A549 (cell line): Measurements from ENCODE around the gene CISH. TPM values are rescaled to one million over a fixed set of nuclear protein-coding genes. Genes with fewer than 3 reads are reported as not detected.

Source experiments
- ATAC-seq, 2 experiments: fragments of 200-7000 bp in 1 of 2; fragments of >200 bp in 1 of 2; cut with Nextera tagmentation in 1 of 2; cut with Tn5 transposase in 1 of 2; 3 replicates each; pipeline versions ENCODE4 v1.8.0 to v1.9.1; 2018 to 2020; ENCODE audit warnings: mild to moderate bottlenecking in 1 of 2, moderate library complexity in 1 of 2
- CTCF ChIA-PET: fragments of 300-600 bp; sonication (Branson Sonifier 250); formaldehyde crosslinking; extraction: SDS; loops from one replicate; lab custom pipeline; 2021; ENCODE audit warnings: antibody characterized with exemption, inconsistent platforms; lab: Yijun Ruan, JAX
- POLR2A ChIA-PET: fragments of 350-600 bp; formaldehyde crosslinking; extraction: SDS; loops from one replicate; lab custom pipeline; 2021; ENCODE audit warnings: antibody characterized with exemption, inconsistent platforms; lab: Yijun Ruan, JAX
- DNase-seq, 2 experiments: peaks; one replicate each; pipeline versions ENCODE4 v3.0.0 to v3.0.0-alpha.2; 2011 to 2016; ENCODE audit warnings: low read depth in 1 of 2, low spot score in 1 of 2
- FAIRE-seq: peaks from 2 replicates; lab custom pipeline; 2011; peaks lifted over from hg19 to GRCh38; lab: Jason Lieb, UNC
- H3K27ac ChIP-seq, 2 experiments: fragments of >200 bp; sonication (Bioruptor Twin); formaldehyde crosslinking; 3 replicates each; pipeline ENCODE4 v1.5.1; 2016 to 2017
- H3K4me1 ChIP-seq: fragments of >200 bp; sonication (Bioruptor Twin); formaldehyde crosslinking; 3 replicates; pipeline ENCODE4 v1.6.1; 2016
- H3K4me2 ChIP-seq: fragments of >200 bp; sonication (Bioruptor Twin); formaldehyde crosslinking; 3 replicates; pipeline ENCODE4 v1.6.1; 2016
- H3K4me3 ChIP-seq: fragments of >200 bp; sonication (Bioruptor Twin); formaldehyde crosslinking; 3 replicates; pipeline ENCODE4 v1.5.1; 2016
- H3K9me3 ChIP-seq: fragments of >200 bp; sonication (Bioruptor Twin); formaldehyde crosslinking; 3 replicates; pipeline ENCODE4 v1.6.1; 2016
- BCL3 ChIP-seq: fragments of >200 bp; sonication (Bioruptor Twin); formaldehyde crosslinking; IDR thresholded peaks from 3 replicates; pipeline ENCODE4 v1.6.1; 2016
- CBX8 ChIP-seq: fragments of 200-600 bp; sonication (generic); IDR thresholded peaks from 2 replicates; pipeline ENCODE4 v1.6.1; 2016
- CHD2 ChIP-seq: fragments of 150-350 bp; IDR thresholded peaks from 2 replicates; pipeline ENCODE4 v1.6.1; 2014; ENCODE audit warnings: low read length; ENCODE audit not compliant: partially characterized antibody
- CTCF ChIP-seq: fragments of >200 bp; sonication (Bioruptor Twin); formaldehyde crosslinking; IDR thresholded peaks from 3 replicates; pipeline ENCODE4 v1.5.1; 2016
- EHMT2 ChIP-seq: fragments of 200-600 bp; sonication (generic); IDR thresholded peaks from 2 replicates; pipeline ENCODE4 v1.6.1; 2016; ENCODE audit warnings: antibody characterized with exemption, low read depth, mild to moderate bottlenecking, moderate library complexity
- HEYL ChIP-seq: fragments of 250-450 bp; sonication (Bioruptor Pico); IDR thresholded peaks from 2 replicates; pipeline ENCODE4 v1.8.0; 2021; ENCODE audit warnings: mild to moderate bottlenecking, moderate library complexity
- HMGXB4 ChIP-seq: fragments of 250-450 bp; sonication (Bioruptor Pico); IDR thresholded peaks from 2 replicates; pipeline ENCODE4 v1.5.0; 2021; ENCODE audit warnings: mild to moderate bottlenecking, moderate library complexity, borderline replicate concordance
- HOXA7 ChIP-seq: fragments of 250-450 bp; sonication (Bioruptor Pico); IDR thresholded peaks from 2 replicates; pipeline ENCODE4 v1.5.0; 2020; ENCODE audit warnings: mild to moderate bottlenecking, moderate library complexity
- JUN ChIP-seq, 2 experiments: fragments of >200 bp; sonication (Bioruptor Twin); formaldehyde crosslinking; IDR thresholded peaks; 2 replicates in 1 of 2; 3 replicates in 1 of 2; pipeline ENCODE4 v1.6.1; 2016 to 2017
- KDM1A ChIP-seq: fragments of 200-600 bp; sonication (generic); IDR thresholded peaks from 2 replicates; pipeline ENCODE4 v1.6.1; 2016; ENCODE audit warnings: low read depth, mild to moderate bottlenecking
- KDM5A ChIP-seq: fragments of 200-600 bp; sonication (generic); IDR thresholded peaks from 2 replicates; pipeline ENCODE4 v1.6.1; 2016; ENCODE audit warnings: antibody characterized with exemption, mild to moderate bottlenecking
- NPAS2 ChIP-seq: fragments of 250-450 bp; sonication (Bioruptor Pico); IDR thresholded peaks from 2 replicates; pipeline ENCODE4 v1.8.0; 2022; ENCODE audit warnings: mild to moderate bottlenecking, moderate library complexity, borderline replicate concordance
- PBX3 ChIP-seq: IDR thresholded peaks from 2 replicates; pipeline ENCODE4 v1.6.1; 2012
- PHF8 ChIP-seq: fragments of 200-600 bp; sonication (generic); IDR thresholded peaks from 2 replicates; pipeline ENCODE4 v1.6.1; 2016; ENCODE audit warnings: low read depth, mild to moderate bottlenecking, antibody characterized with exemption, moderate library complexity, borderline replicate concordance
- POLR2AphosphoS2 ChIP-seq: conservative IDR thresholded peaks from 2 replicates; pipeline ENCODE4 v1.6.1; 2012; ENCODE audit warnings: low read length, improper control_type of control experiment, inconsistent platforms
- RNF2 ChIP-seq: fragments of 200-600 bp; sonication (generic); IDR thresholded peaks from 2 replicates; pipeline ENCODE4 v1.6.1; 2016; ENCODE audit warnings: low read depth, mild to moderate bottlenecking, antibody characterized with exemption, moderate library complexity, borderline replicate concordance
- ZSCAN20 ChIP-seq: fragments of 250-450 bp; sonication (Bioruptor Pico); IDR thresholded peaks from 2 replicates; pipeline ENCODE4 v1.8.0; 2022; ENCODE audit warnings: mild to moderate bottlenecking, moderate library complexity
- WGBS: methylation state at CpG from one replicate; pipeline ENCODE4 v1.1.6; 2017; ENCODE audit errors: missing lambda C conversion rate; 5-methylcytosine and 5-hydroxymethylcytosine counted together
- polyA plus RNA-seq, 4 experiments: library from polyadenylated mRNA; depleted of rRNA in 3 of 4; stranded (reverse); fragments of >200 nt; fragmentation: RNase III in 1 of 4; extraction: RNeasy Plus Mini Kit Qiagen cat#74134 plus additional on column Dnase treatment in 1 of 4; gene quantifications; 2 replicates in 3 of 4; 3 replicates in 1 of 4; pipeline ENCODE4 v1.2.3, GENCODE V29; 2011 to 2017
- TF ChIP-seq, protein P1 (sequence below): fragments of 150-350 bp; IDR thresholded peaks from 2 replicates; pipeline ENCODE4 v1.6.1; 2014; ENCODE audit warnings: low read depth, mild to moderate bottlenecking, low read length
- TF ChIP-seq, protein P2 (sequence below): fragments of 200-600 bp; sonication (generic); IDR thresholded peaks from 2 replicates; pipeline ENCODE4 v1.6.1; 2016; ENCODE audit warnings: antibody characterized with exemption, mild to moderate bottlenecking, moderate library complexity
- TF ChIP-seq, protein P3 (sequence below): IDR thresholded peaks from 2 replicates; pipeline ENCODE4 v1.6.1; 2012
- TF ChIP-seq, protein P4 (sequence below): fragments of 250-450 bp; sonication (Bioruptor Pico); IDR thresholded peaks from 2 replicates; pipeline ENCODE4 v1.5.0; 2020; ENCODE audit warnings: low read depth, mild to moderate bottlenecking, moderate library complexity

Gene CISH
- polyA plus RNA-seq, 2 of the 4 experiments (the other 2 are of a cell fraction): 0.43 to 0.68 TPM

- TF ChIP-seq, protein P1, sequence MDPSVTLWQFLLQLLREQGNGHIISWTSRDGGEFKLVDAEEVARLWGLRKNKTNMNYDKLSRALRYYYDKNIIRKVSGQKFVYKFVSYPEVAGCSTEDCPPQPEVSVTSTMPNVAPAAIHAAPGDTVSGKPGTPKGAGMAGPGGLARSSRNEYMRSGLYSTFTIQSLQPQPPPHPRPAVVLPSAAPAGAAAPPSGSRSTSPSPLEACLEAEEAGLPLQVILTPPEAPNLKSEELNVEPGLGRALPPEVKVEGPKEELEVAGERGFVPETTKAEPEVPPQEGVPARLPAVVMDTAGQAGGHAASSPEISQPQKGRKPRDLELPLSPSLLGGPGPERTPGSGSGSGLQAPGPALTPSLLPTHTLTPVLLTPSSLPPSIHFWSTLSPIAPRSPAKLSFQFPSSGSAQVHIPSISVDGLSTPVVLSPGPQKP: no peak
- no peak for TF ChIP-seq KDM1A
These were observed 27.2 kb downstream of the CISH start (continued) for GRCh38 chr3:50584391-50584790.

GRCh38 chr3:50583897-50584296 lies 27.7 kb downstream of the CISH start:
- TF ChIP-seq CTCF: no peak
- no peak for TF ChIP-seq HEYL (CRISPR knock-in tag)
- TF ChIP-seq HOXA7 (CRISPR knock-in tag): no peak
- TF ChIP-seq, protein P2, sequence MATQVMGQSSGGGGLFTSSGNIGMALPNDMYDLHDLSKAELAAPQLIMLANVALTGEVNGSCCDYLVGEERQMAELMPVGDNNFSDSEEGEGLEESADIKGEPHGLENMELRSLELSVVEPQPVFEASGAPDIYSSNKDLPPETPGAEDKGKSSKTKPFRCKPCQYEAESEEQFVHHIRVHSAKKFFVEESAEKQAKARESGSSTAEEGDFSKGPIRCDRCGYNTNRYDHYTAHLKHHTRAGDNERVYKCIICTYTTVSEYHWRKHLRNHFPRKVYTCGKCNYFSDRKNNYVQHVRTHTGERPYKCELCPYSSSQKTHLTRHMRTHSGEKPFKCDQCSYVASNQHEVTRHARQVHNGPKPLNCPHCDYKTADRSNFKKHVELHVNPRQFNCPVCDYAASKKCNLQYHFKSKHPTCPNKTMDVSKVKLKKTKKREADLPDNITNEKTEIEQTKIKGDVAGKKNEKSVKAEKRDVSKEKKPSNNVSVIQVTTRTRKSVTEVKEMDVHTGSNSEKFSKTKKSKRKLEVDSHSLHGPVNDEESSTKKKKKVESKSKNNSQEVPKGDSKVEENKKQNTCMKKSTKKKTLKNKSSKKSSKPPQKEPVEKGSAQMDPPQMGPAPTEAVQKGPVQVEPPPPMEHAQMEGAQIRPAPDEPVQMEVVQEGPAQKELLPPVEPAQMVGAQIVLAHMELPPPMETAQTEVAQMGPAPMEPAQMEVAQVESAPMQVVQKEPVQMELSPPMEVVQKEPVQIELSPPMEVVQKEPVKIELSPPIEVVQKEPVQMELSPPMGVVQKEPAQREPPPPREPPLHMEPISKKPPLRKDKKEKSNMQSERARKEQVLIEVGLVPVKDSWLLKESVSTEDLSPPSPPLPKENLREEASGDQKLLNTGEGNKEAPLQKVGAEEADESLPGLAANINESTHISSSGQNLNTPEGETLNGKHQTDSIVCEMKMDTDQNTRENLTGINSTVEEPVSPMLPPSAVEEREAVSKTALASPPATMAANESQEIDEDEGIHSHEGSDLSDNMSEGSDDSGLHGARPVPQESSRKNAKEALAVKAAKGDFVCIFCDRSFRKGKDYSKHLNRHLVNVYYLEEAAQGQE: no peak
- TF ChIP-seq EHMT2: no peak
- TF ChIP-seq KDM5A: no peak
- TF ChIP-seq POLR2AphosphoS2: no peak
- TF ChIP-seq, protein P3, sequence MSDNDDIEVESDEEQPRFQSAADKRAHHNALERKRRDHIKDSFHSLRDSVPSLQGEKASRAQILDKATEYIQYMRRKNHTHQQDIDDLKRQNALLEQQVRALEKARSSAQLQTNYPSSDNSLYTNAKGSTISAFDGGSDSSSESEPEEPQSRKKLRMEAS: no peak
- no peak for TF ChIP-seq CHD2
- no peak for TF ChIP-seq PBX3
- TF ChIP-seq KDM1A: no peak
- TF ChIP-seq, protein P4, sequence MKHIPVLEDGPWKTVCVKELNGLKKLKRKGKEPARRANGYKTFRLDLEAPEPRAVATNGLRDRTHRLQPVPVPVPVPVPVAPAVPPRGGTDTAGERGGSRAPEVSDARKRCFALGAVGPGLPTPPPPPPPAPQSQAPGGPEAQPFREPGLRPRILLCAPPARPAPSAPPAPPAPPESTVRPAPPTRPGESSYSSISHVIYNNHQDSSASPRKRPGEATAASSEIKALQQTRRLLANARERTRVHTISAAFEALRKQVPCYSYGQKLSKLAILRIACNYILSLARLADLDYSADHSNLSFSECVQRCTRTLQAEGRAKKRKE (CRISPR knock-in tag): no peak
- no peak for TF ChIP-seq ZSCAN20 (CRISPR knock-in tag)
- TF ChIP-seq CBX8: no peak
- TF ChIP-seq HMGXB4 (CRISPR knock-in tag): no peak
- TF ChIP-seq RNF2: no peak
- TF ChIP-seq PHF8: no peak
- no peak for TF ChIP-seq BCL3
- TF ChIP-seq JUN (IDR thresholded peaks at IDR 0.05): no peak
- no peak for TF ChIP-seq NPAS2 (CRISPR knock-in tag)
- no peaks in the 10 kb centered on the region for H3K9me3 ChIP-seq
- H3K4me1 ChIP-seq: no peaks in the 10 kb centered on the region
- no peak for FAIRE-seq
- no peak overlapping the region for H3K27ac ChIP-seq
- H3K4me2 ChIP-seq: no peak overlapping the region
- CTCF ChIA-PET: interaction anchor here (22.5 kb wide), 1 partner anchor 25 kb away, joined by 375 read pairs; the partner anchor contains the start of genes CISH and MAPKAPK3
- no peak overlapping the region for H3K4me3 ChIP-seq
- POLR2A ChIA-PET: no interaction called here
- ATAC-seq: no peak
- WGBS: 100% methylated on average over 1 of the region's 6 CpGs
- DNase-seq: no peak
